ENCODE results near the gene FAM151B. TPM values are rescaled to one million over a fixed set of nuclear protein-coding genes. Genes with fewer than 3 reads are reported as not detected.

FAM151B gene
- total and polyA plus RNA-seq, 10 of the 15 experiments (the other 5 are each of a cell fraction or from before 2014, with no cell fraction given): 0.05 to 0.79 (median 0.22) TPM

DNA sequence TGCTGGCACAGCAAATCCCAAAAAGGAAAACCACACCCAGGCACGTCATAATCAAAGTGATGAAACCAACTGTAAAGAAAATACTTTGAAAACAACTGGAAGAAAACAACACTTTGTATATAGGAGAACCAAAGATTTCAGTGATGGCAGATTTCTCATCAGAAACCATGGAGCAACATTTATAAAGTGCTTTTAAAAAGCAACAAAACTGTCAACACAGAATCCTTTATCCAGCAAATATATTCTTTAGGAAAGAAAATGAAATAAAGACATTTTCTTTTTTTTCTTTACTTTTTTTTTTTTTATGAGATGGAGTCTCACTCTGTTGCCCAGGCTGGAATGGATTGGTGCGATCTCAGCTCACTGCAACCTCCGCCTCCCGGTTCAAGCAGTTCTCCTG, 5.3 kb upstream of the FAM151B start (continued):
- TF ChIP-seq, protein P1, sequence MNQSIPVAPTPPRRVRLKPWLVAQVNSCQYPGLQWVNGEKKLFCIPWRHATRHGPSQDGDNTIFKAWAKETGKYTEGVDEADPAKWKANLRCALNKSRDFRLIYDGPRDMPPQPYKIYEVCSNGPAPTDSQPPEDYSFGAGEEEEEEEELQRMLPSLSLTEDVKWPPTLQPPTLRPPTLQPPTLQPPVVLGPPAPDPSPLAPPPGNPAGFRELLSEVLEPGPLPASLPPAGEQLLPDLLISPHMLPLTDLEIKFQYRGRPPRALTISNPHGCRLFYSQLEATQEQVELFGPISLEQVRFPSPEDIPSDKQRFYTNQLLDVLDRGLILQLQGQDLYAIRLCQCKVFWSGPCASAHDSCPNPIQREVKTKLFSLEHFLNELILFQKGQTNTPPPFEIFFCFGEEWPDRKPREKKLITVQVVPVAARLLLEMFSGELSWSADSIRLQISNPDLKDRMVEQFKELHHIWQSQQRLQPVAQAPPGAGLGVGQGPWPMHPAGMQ (IDR thresholded peaks at IDR 0.05; ENCODE audit: borderline replicate concordance): no peak
- TF ChIP-seq BACH1 (IDR thresholded peaks at IDR 0.05; ENCODE audit: borderline replicate concordance) (no peak), RAD21 (IDR thresholded peaks at IDR 0.05; ENCODE audit: insufficient read depth, low read depth, low read length) (no peak), SRF (IDR thresholded peaks at IDR 0.05; ENCODE audit: low read depth in 2 of 2, low read length in 2 of 2) (no peak), ETV6 (conservative IDR thresholded peaks at IDR 0.05 in 1 of 2, IDR thresholded peaks at IDR 0.05 in 1 of 2; ENCODE audit: borderline replicate concordance in 1 of 2, low read depth in 1 of 2) (no peak)
- TF ChIP-seq, protein P2, sequence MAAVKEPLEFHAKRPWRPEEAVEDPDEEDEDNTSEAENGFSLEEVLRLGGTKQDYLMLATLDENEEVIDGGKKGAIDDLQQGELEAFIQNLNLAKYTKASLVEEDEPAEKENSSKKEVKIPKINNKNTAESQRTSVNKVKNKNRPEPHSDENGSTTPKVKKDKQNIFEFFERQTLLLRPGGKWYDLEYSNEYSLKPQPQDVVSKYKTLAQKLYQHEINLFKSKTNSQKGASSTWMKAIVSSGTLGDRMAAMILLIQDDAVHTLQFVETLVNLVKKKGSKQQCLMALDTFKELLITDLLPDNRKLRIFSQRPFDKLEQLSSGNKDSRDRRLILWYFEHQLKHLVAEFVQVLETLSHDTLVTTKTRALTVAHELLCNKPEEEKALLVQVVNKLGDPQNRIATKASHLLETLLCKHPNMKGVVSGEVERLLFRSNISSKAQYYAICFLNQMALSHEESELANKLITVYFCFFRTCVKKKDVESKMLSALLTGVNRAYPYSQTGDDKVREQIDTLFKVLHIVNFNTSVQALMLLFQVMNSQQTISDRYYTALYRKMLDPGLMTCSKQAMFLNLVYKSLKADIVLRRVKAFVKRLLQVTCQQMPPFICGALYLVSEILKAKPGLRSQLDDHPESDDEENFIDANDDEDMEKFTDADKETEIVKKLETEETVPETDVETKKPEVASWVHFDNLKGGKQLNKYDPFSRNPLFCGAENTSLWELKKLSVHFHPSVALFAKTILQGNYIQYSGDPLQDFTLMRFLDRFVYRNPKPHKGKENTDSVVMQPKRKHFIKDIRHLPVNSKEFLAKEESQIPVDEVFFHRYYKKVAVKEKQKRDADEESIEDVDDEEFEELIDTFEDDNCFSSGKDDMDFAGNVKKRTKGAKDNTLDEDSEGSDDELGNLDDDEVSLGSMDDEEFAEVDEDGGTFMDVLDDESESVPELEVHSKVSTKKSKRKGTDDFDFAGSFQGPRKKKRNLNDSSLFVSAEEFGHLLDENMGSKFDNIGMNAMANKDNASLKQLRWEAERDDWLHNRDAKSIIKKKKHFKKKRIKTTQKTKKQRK (IDR thresholded peaks at IDR 0.05; ENCODE audit: low read depth, low read length): no peak

Measured in GM12878 (cell line).